Thyroid gland (tissue), 4 donors: ENCODE measurements around the gene SMIM3.
"Not testable (repeated sequence)": the region's sequence is repeated elsewhere in the genome, so short reads cannot be mapped to it uniquely, and the experiment has no call there.

Experiments used
- POLR2A ChIP-seq, 2 donors: fragments of 450-650 bp; IDR thresholded peaks; one replicate each; pipeline ENCODE4 v1.6.1; 2017; ENCODE audit warnings: antibody characterized with exemption in 2 of 2, mild to moderate bottlenecking in 2 of 2, moderate library complexity in 1 of 2
- TF ChIP-seq, protein P1 (sequence below), 6 experiments: fragments of 200-600 bp in 3 of 6; fragments of 450-650 bp in 3 of 6; sonication (generic) in 3 of 6; IDR thresholded peaks; one replicate each; pipeline ENCODE4 v1.5.1; 2016 to 2019; ENCODE audit warnings: antibody characterized with exemption in 6 of 6, mild to moderate bottlenecking in 2 of 6, inconsistent platforms in 1 of 6, moderate library complexity in 1 of 6

DNA sequence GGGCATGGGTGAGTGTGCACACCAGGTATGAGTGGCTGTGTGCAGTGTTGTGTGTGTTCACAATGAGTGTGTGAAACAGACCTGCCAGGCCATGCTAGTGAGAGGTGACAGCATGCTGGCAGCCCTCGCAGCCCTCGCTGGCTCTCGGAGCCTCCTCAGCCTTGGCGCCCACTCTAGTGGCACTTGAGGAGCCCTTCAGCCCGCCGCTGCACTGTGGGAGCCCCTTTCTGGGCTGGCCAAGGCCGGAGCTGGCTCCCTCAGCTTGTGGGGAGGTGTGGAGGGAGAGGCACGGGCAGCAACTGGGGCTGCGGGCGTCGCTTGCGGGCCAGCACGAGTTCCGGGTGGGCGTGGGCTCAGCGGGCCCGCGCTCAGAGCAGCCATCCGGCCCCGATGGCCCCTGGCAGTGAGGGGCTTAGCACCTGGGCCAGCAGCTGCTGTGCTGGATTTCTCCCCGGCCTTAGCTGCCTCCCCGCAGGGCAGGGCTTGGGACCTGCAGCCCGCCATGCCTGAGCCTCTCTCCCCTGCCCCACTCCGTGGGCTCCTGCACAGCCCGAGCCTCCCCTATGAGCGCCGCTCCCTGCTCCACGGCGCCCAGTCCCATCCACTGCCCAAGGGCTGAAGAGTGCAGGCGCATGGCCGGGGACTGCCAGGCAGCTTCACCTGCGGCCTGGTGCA lies 66.8 kb downstream of the SMIM3 start:
- TF ChIP-seq POLR2A (IDR thresholded peaks at IDR 0.05): not testable (repeated sequence)
- TF ChIP-seq, protein P1, sequence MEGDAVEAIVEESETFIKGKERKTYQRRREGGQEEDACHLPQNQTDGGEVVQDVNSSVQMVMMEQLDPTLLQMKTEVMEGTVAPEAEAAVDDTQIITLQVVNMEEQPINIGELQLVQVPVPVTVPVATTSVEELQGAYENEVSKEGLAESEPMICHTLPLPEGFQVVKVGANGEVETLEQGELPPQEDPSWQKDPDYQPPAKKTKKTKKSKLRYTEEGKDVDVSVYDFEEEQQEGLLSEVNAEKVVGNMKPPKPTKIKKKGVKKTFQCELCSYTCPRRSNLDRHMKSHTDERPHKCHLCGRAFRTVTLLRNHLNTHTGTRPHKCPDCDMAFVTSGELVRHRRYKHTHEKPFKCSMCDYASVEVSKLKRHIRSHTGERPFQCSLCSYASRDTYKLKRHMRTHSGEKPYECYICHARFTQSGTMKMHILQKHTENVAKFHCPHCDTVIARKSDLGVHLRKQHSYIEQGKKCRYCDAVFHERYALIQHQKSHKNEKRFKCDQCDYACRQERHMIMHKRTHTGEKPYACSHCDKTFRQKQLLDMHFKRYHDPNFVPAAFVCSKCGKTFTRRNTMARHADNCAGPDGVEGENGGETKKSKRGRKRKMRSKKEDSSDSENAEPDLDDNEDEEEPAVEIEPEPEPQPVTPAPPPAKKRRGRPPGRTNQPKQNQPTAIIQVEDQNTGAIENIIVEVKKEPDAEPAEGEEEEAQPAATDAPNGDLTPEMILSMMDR (IDR thresholded peaks at IDR 0.05): not testable (repeated sequence)
